ENCODE data around the gene CDC34.

The CDC34 gene

DNA sequence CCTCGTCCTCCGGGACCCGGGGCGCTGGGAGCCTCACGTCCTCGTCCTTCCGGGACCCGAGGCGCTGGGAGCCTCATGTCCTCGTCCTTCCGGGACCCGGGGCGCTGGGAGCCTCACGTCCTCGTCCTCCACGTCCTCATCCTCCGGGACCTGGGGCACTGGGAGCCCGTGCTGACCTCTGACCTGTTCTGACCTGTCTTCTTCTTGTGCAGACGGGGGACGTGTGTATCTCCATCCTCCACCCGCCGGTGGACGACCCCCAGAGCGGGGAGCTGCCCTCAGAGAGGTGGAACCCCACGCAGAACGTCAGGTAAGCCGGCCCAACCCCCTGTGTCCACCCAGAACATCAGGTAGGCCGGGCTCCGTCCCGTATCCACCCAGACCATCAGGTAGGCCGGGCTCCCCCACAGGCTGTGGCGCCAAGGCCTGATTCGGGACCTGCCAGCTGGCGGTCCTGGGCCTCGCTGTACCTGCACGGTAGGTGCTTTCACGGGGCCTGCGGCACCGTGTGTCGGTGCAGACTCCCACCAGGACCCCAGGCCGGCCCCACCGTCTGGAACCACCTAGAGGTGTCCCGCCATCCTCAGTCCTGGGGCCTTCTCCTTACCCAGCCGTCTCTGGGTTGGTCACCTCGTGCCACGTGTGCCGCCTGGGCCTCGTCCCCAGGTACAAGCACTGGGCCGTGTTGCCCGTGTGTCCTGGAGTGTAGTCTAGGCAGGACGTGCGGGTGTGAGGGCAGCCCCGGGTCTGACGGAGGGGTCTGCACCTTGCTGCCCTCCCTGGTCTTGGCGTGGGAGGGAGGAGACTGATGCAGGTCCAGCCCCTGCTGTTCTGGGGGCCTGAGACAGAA, 4.7 kb downstream of the CDC34 start:
- intact Hi-C loops (cut with DNase I; ENCODE audit: low total_unique reads), result no loop called here
- no peaks in the 10 kb centered on the region for H3K27me3 ChIP-seq
- no peak overlapping the region for H3K27ac ChIP-seq
- H3K4me3 ChIP-seq, result no peak overlapping the region
- no peaks in the 10 kb centered on the region for H3K9me3 ChIP-seq
- TF ChIP-seq, protein P1, sequence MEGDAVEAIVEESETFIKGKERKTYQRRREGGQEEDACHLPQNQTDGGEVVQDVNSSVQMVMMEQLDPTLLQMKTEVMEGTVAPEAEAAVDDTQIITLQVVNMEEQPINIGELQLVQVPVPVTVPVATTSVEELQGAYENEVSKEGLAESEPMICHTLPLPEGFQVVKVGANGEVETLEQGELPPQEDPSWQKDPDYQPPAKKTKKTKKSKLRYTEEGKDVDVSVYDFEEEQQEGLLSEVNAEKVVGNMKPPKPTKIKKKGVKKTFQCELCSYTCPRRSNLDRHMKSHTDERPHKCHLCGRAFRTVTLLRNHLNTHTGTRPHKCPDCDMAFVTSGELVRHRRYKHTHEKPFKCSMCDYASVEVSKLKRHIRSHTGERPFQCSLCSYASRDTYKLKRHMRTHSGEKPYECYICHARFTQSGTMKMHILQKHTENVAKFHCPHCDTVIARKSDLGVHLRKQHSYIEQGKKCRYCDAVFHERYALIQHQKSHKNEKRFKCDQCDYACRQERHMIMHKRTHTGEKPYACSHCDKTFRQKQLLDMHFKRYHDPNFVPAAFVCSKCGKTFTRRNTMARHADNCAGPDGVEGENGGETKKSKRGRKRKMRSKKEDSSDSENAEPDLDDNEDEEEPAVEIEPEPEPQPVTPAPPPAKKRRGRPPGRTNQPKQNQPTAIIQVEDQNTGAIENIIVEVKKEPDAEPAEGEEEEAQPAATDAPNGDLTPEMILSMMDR (IDR thresholded peaks at IDR 0.05), result no peak
- DNase-seq, result no peak
- H3K36me3 ChIP-seq, result peaks cover 38 to 51% (median 51%) of the 10 kb centered on the region in 3 donors
- peaks cover 7 to 40% (median 28%) of the 10 kb centered on the region in 4 donors for H3K4me1 ChIP-seq

DNA sequence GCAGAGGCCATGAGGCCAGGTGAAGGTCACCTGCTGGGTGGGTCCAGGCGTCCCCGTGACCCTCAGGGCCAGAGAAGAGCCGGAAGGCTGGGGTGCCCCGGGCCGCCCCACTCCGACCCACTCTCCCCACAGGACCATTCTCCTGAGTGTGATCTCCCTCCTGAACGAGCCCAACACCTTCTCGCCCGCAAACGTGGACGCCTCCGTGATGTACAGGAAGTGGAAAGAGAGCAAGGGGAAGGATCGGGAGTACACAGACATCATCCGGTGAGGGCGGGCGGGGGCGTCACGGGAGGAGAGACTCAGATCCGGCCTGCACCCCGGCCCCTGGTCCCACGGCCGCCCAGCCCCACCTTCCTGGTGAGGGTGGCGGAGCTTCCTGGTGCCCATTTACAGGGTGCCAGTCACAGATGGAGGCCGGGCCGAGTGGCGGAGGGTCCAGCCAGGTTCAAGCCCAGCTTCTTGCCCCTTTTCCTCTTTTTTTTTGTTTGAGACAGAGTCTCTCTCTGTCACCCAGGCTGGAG, 5.4 kb downstream of the CDC34 start:
- Histone ChIP-seq H3K9me3 (no peaks in the 10 kb centered on the region), H3K27ac (no peak overlapping the region), H3K4me3 (no peak overlapping the region), H3K36me3 (peaks cover 45 to 58% (median 57%) of the 10 kb centered on the region in 3 donors), H3K4me1 (peaks cover 7 to 40% (median 28%) of the 10 kb centered on the region in 4 donors), H3K27me3 (no peaks in the 10 kb centered on the region)
- no peak for DNase-seq
- intact Hi-C loops (cut with DNase I; ENCODE audit: low total_unique reads), result no loop called here
- TF ChIP-seq, protein P1 (IDR thresholded peaks at IDR 0.05), result no peak

DNA sequence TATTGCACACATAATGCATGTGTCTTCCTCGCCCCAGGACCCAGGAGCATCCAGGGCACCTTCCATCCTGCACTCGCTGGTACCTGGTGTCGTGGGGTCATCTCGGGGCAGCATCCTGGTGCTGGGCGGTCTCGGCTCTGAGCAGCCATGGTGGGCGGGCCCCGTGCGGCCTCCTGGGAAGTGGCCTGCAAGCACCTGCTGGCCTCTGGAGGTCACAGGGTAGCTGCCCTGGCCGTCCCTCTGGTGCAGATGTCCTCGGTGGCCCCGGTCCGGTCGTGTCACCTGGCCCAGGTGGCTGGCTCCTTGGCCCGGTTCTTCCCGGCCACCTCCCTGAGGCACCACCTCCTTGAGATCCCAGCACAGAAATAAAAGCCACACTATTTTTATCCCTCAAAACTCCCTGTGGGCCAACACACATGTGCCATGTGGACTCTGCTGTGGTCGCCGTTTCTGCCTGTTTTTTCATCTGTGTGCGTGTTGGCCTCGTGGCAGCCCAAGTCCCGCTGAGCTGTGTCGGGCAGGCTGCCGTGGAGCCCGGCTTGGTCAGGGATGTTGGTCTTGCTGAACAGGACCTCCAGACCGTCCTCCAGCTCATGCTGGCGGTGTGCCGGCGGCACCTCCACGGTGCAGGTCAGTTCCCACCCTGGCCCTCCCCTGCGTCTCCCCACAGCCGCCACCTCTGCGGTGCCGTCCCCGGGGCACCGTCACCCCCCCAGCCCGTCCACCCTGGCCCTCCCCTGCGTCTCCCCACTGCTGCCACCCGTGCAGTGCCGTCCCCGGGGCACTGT, 7.3 kb downstream of the CDC34 start:
- DNase-seq, result no peak
- intact Hi-C loops (cut with DNase I; ENCODE audit: low total_unique reads), result no loop called here
- no peaks in the 10 kb centered on the region for H3K9me3 ChIP-seq
- H3K27me3 ChIP-seq, result no peaks in the 10 kb centered on the region
- H3K36me3 ChIP-seq, result peaks cover 52 to 72% (median 68%) of the 10 kb centered on the region in 3 donors
- H3K27ac ChIP-seq, result no peak overlapping the region
- TF ChIP-seq, protein P1 (IDR thresholded peaks at IDR 0.05), result no peak
- H3K4me3 ChIP-seq, result no peak overlapping the region
- H3K4me1 ChIP-seq, result peaks cover 4 to 30% (median 17%) of the 10 kb centered on the region in 4 donors

DNA sequence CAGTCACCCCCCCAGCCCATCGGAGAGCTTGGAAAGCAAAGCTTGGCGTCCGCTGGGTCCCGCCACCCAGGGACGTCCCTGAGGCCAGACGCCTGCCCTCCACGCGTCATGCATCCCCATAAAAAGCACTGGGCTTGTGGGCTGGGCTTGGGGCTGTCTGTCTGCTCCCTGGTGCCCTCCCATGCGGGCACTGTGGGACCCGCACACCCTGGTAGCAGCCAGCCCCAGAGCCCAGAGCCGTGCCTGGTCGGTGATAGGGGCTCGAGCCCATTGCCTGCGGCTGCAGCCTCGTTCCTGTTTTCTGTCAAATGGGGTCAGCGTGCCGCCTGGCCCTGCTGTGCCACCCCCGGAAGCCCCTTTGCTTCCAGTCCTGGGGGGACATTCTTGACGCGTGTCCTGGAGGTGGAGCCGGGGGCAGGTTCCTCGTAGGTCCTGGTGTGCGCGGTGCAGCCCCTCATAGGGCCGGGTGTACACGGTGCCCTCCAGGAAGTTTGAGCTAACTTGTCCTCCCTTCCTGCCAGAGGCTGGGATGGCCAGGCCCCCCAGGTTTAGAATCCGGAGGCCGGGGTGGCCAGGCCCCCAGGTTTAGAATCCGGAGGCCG, 8.0 kb downstream of the CDC34 start:
- Histone ChIP-seq H3K27ac (no peak overlapping the region), H3K36me3 (peaks cover 52 to 72% (median 68%) of the 10 kb centered on the region in 3 donors), H3K4me1 (peaks cover 0 to 23% (median 11%) of the 10 kb centered on the region in 4 donors), H3K9me3 (no peaks in the 10 kb centered on the region), H3K4me3 (no peak overlapping the region), H3K27me3 (no peaks in the 10 kb centered on the region)
- no peak for DNase-seq
- intact Hi-C loops (cut with DNase I; ENCODE audit: low total_unique reads), result no loop called here
- TF ChIP-seq, protein P1 (IDR thresholded peaks at IDR 0.05), result no peak

DNA sequence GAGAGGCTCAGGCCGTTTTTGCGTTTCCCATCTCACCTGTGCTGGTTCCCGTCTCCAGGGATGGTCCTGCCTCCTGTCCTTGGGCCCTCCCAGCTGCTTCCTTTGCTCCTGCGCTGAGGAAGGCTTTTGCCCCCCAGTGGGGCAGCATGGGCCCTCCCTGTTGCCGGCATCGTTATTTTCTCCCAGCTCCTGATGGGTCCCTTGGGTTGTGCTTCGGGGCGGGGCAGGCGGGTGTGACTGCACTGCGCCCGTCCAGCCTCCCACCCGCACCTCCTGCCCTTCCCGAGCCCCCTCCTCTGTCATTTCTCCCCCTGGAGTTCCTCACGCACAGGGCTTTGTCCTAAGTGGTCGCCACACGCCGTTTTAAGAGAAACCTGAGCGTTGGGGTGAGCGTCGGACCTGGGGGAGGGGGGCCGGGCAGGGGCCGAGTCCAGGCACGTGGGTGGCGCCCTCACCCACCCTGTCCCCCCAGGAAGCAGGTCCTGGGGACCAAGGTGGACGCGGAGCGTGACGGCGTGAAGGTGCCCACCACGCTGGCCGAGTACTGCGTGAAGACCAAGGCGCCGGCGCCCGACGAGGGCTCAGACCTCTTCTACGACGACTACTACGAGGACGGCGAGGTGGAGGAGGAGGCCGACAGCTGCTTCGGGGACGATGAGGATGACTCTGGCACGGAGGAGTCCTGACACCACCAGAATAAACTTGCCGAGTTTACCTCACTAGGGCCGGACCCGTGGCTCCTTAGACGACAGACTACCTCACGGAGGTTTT, 9.5 kb downstream of the CDC34 start:
- DNase-seq, result no peak
- no peaks in the 10 kb centered on the region for H3K9me3 ChIP-seq
- no peaks in the 10 kb centered on the region for H3K27me3 ChIP-seq
- peaks cover 0 to 8% (median 0%) of the 10 kb centered on the region in 4 donors for H3K4me1 ChIP-seq
- intact Hi-C loops (cut with DNase I; ENCODE audit: low total_unique reads), result no loop called here
- TF ChIP-seq, protein P1 (IDR thresholded peaks at IDR 0.05), result no peak
- no peak overlapping the region for H3K4me3 ChIP-seq
- H3K27ac ChIP-seq, result no peak overlapping the region
- H3K36me3 ChIP-seq, result peaks cover 48 to 65% (median 57%) of the 10 kb centered on the region in 3 donors

All from tibial artery (tissue), 4 donors.